Testis (tissue), 3 donors: ENCODE measurements around the gene TNFRSF6B. TPM values are rescaled to one million over a fixed set of nuclear protein-coding genes. Genes with fewer than 3 reads are reported as not detected.

Experiments used
- DNase-seq: peaks from one replicate; pipeline ENCODE4 v3.0.0-alpha.2; 2019
- H3K27ac ChIP-seq, 2 donors: fragments of 200-600 bp; sonication (generic); one replicate each; pipeline ENCODE4 v1.5.1; 2019
- H3K27me3 ChIP-seq: fragments of 200-600 bp; sonication (generic); one replicate; pipeline ENCODE4 v1.5.1; 2019
- H3K36me3 ChIP-seq: fragments of 200-600 bp; sonication (generic); one replicate; pipeline ENCODE4 v1.5.1; 2017; ENCODE audit warnings: low read depth; ENCODE audit errors: missing control alignments
- H3K4me1 ChIP-seq: fragments of 200-600 bp; sonication (generic); one replicate; pipeline ENCODE4 v1.5.1; 2019
- H3K4me3 ChIP-seq, 2 donors: fragments of 200-600 bp; sonication (generic); one replicate each; pipeline ENCODE4 v1.5.1; 2017 to 2019
- H3K9me3 ChIP-seq: fragments of 200-600 bp; sonication (generic); one replicate; pipeline ENCODE4 v1.5.1; 2017
- CTCF ChIP-seq, 3 experiments: fragments of 450-650 bp in 2 of 3; fragments of 200-600 bp in 1 of 3; sonication (generic) in 1 of 3; IDR thresholded peaks; one replicate each; pipeline ENCODE4 v1.5.1; 2016 to 2019; ENCODE audit warnings: antibody characterized with exemption in 3 of 3, mild to moderate bottlenecking in 2 of 3, moderate library complexity in 1 of 3
- POLR2A ChIP-seq: fragments of 450-650 bp; IDR thresholded peaks from one replicate; pipeline ENCODE4 v1.6.1; 2017; ENCODE audit warnings: antibody characterized with exemption, mild to moderate bottlenecking, moderate library complexity
- WGBS, 2 donors: methylation state at CpG; one replicate each; pipeline ENCODE4 v1.1.5; 2018; 5-methylcytosine and 5-hydroxymethylcytosine counted together
- intact Hi-C: fragments of 100-400 bp; cut with DNase I; formaldehyde crosslinking; loops from one replicate; pipeline ENCODE4 v1.15.1; 2023; ENCODE audit warnings: low total_unique reads
- polyA plus RNA-seq: library from polyadenylated mRNA; stranded (reverse); fragments of 350-450 nt; fragmentation: Illumina TruSeq; extraction: RNeasy Lipid Tissue Mini Kit (QIAGEN cat#74804); gene quantifications from one replicate; pipeline ENCODE4 v1.2.3, GENCODE V29; 2014; ENCODE audit warnings: low read depth, low replicate concordance; ENCODE audit not compliant: insufficient read depth
- total RNA-seq, 2 donors: library from RNA; depleted of rRNA; stranded (reverse); fragments of >200 nt; gene quantifications; one replicate each; pipeline ENCODE4 v1.2.3, GENCODE V29; 2016

The TNFRSF6B gene
- total and polyA plus RNA-seq, 3 donors from 2014 or later: 3.0 to 30.5 (median 26.2) TPM

- WGBS, 2 donors: 87 to 93% methylated on average over 14 to 21 of the region's 21 CpGs
- no peak for TF ChIP-seq CTCF (IDR thresholded peaks at IDR 0.05)
- Histone ChIP-seq H3K4me3 (no peak overlapping the region), H3K27me3 (no peaks in the 10 kb centered on the region), H3K36me3 (no peaks in the 10 kb centered on the region), H3K27ac (peak overlapping the region; percentile 16 to 78), H3K4me1 (peaks cover 20% of the 10 kb centered on the region), H3K9me3 (no peaks in the 10 kb centered on the region)
- DNase-seq: no peak
- intact Hi-C loops: no loop called here
Observed at GRCh38 chr20:63685269-63686026, 11.0 kb upstream of the TNFRSF6B start.

- Histone ChIP-seq H3K36me3 (no peaks in the 10 kb centered on the region), H3K4me1 (peaks cover 20% of the 10 kb centered on the region), H3K9me3 (no peaks in the 10 kb centered on the region), H3K27me3 (no peaks in the 10 kb centered on the region), H3K27ac (peak overlapping the region; percentile 16 to 78), H3K4me3 (no peak overlapping the region)
- TF ChIP-seq CTCF (IDR thresholded peaks at IDR 0.05): no peak
- no peak for TF ChIP-seq POLR2A
- intact Hi-C loops: no loop called here
- WGBS, 2 donors: 91 to 92% methylated on average over 16 to 24 of the region's 24 CpGs
- DNase-seq: no peak
Observed at GRCh38 chr20:63686094-63686491, 10.4 kb upstream of the TNFRSF6B start.

- intact Hi-C loops: no loop called here
- Histone ChIP-seq H3K27ac (peak overlapping the region; percentile 16 to 78), H3K4me3 (no peak overlapping the region), H3K4me1 (peaks cover 20% of the 10 kb centered on the region), H3K9me3 (no peaks in the 10 kb centered on the region), H3K27me3 (no peaks in the 10 kb centered on the region), H3K36me3 (no peaks in the 10 kb centered on the region)
- no peak for TF ChIP-seq POLR2A
- peak; percentile 70 for DNase-seq
- WGBS, 2 donors: 63 to 76% methylated on average over 24 to 41 of the region's 45 CpGs
Observed at GRCh38 chr20:63686492-63687321, 9.7 kb upstream of the TNFRSF6B start.

- no peaks in the 10 kb centered on the region for H3K9me3 ChIP-seq
- whole genome bisulfite sequencing, 2 donors: 92 to 94% methylated on average over 18 to 28 of the region's 29 CpGs
- H3K27me3 ChIP-seq: no peaks in the 10 kb centered on the region
- DNase-seq: no peak
- H3K36me3 ChIP-seq: no peaks in the 10 kb centered on the region
- H3K27ac ChIP-seq: peak overlapping the region in 1 of 2 donors; percentile 78
- intact Hi-C loops: no loop called here
- no peak for TF ChIP-seq CTCF (IDR thresholded peaks at IDR 0.05)
- TF ChIP-seq POLR2A: no peak
- H3K4me3 ChIP-seq: no peak overlapping the region
- peaks cover 20% of the 10 kb centered on the region for H3K4me1 ChIP-seq
Observed at GRCh38 chr20:63687419-63688178, 8.9 kb upstream of the TNFRSF6B start.
